HG03280 (cell line): ENCODE measurements around the gene BTBD2.

ENCODE experiments used
- ATAC-seq: cut with Tn5 transposase; IDR thresholded peaks from one replicate; pipeline ENCODE4 v1.9.1; 2021; ENCODE audit warnings: mild to moderate bottlenecking, moderate library complexity; ENCODE audit not compliant: unreplicated experiment

The BTBD2 gene

DNA sequence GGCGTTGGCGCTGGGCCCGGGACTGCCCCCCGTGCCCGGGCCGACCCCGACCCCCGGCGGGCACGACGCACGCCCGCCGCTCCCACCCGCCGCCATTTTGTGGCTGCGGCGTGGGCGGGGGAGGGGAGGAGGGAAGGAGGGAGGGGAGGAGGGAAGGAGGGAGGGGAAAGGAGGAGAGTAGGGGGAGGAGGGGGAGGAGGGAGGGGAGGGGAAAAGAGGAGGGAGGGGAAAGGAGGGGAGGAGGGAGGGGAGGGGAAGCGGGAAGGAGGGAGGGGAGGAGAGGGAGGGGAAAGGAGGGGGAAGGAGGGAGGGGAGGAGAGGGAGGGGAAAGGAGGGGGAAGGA, at the start of gene BTBD2:
TSS of gene BTBD2 (minus strand) at position 107 of the 343 bp plus-strand sequence. CDS start at position 96, 11 bp downstream.
- peak; percentile 39 for ATAC-seq

DNA sequence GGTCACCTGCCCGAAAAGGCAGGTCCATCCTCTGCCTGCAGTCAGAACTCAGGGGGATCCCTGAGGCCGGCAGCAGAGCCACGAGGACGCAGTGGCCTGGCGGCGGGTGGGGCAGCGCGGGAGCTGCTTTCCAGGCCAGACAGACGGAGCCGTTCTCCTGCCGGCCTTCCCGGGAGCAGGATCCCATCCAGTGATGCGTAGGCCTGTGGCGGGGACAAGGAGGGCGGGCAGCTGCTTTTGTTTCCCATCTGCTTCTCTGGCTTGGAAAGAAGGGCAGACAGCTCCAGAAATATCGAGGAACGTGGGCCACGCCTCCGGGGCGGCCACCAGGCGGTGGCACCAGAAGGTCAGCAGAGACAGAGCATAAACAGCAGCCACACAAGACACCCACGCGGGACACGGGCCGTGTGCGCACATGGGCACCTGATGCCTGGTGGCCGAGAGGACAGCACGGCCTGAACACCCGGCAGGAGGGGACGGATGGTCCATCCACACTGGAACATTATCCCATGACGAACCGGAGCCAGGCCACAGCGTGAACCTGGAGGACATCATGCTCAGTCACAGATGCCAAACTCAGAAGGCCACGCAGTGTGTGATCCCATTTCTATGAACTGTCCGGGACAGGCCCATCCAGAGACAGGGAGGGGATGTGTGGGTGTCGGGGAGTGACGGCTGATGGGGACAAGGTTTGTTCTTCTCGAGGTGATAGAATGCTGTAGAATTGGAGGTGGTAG, 49.4 kb upstream of the BTBD2 start:
- no peak for ATAC-seq

DNA sequence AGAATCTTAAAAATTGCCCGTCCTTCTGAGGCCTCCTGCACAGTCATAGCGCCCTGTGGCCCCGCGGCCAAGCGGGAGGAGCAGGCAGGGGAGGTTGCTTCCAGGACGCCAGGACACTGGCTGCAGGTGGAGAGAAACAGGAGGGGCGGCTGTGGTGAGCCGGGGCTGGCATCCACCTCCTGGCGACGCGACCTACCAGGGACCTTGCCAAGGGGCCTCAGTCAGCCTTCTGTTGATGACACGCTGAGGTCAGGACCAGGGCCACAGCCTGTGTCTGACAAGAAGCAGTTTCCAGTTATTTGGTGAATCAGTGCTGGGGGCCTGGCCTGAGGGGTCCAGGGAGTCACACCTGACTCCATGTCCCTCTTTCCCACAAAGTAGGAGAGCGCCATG, 48.9 kb upstream of the BTBD2 start:
- no peak for ATAC-seq

DNA sequence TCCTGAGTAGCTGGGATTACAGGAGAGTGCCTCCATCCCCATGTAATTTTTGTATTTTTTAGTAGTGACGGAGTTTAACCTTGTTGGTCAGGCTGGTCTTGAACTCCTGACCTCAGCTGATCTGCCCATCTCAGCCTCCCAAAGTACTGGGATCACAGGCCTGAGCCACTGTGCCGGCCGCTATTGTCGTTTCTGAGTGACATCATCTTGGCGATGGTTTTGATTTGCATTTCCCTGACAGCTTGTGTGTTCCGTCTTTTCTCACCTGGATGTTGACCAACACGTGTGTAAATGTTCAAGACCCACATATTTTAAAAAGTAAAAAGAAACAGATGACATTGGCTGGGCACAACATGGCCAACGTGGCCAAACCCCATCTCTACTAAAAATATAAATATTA, 48.3 kb upstream of the BTBD2 start:
- ATAC-seq, result no peak

DNA sequence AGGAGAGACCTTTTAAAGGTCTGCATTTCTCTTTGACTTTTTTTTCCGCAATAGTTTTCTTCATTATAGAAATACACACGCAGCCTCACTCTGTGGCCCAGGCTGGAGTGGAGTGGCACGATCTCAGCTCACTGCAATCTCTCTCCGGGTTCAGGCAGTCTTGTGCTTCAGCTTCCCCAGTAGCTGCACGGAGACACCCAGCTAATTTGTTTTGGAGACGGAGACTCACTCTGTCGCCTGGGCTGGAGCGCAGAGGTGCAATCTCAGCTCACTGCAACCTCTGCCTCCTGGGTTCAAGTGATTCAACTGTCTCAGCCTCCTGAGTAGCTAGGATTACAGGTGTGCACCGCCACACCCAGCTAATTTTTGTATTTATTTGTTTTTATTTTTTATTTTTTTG, 47.3 kb upstream of the BTBD2 start:
- no peak for ATAC-seq

DNA sequence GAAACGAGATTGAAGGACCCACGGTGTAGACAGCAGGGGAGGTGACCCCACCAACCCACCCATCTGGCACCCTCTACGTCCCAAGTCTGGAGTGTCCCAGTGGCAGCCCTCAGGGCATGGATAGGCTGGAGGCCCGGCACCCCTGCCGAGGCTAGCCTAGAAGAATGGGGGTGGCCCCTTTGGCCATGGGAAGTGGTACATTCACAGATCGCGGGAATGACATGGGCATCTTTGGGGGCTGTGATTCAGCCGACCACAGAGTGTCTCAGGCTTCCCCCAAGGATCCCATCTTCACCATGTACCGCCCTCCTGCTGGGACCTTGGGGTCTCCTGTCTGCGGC, 46.8 kb upstream of the BTBD2 start:
- no peak for ATAC-seq

DNA sequence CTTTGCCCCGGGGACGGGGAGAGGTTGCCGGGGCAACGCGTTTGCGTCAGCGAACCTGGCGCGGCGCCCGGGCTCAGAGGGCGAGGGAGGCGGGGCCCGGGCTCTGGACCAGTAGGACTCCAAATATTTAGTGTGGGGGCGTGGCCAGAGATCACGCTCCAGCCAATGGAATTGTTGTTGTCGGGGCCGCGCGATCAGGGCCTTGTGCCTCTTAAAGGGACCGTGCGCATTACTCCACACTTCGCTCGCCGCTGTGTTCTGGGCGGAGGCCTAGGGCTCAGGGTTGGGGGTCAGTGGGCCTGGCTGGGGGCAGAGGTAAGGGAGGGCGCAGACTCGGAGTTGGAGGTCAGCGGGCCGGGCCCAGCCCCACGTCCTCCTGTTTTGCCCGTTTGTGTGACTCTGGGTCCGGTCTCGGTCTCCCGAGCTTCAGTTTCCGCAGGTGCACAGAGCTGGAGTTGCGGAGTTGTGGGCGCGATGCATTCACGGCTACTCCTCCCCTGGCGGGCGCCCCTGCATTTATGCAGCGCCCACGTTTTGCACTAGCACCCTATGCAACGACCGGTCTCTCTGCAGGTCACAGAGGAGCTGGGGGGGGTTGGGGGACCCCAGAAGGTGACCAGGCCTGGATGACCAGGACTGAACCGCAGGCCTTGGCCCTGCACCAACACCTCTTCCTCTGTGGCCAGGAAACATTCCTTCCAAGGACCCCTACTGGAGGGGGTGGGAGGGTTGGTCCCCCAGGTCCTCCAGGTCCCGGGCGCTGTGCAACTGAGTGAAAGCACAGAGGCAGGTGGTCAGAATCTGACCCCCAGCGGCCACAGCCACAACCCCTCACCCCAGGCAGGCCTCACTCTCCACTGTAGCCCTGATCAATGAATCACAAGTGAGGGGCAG, 46.2 kb upstream of the BTBD2 start:
- ATAC-seq, result peak; percentile 82

DNA sequence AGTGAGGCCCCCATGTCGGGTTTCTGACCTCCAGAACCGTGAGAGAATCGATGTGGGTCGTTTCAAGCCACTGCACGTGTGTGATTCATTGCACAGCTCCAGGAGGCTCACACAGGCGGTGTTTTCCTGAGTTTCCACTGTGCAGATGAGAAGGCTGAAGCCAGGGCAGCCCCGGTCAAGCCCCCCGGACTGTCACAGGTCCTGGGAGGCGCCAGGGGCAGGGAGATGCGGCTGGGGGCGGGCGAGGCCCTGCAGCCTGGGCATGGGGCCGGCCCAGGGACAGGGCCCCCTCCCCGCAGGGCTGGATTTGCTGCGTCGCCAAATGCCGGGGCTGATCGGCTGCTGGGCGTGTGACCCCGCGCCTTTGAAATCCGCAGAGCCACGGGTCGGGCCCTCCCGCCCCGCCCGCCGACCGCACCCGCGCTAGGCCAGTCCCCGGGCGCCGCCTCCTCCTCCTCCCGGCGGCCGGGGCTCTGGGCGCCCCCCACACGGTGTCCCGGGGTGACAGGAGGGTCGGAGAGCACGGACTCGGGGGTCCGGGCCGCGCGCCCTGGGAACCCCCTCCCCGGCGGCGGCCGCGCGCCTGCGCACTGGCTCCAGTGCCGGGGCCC, 45.5 kb upstream of the BTBD2 start:
- ATAC-seq, result peak; percentile 28

DNA sequence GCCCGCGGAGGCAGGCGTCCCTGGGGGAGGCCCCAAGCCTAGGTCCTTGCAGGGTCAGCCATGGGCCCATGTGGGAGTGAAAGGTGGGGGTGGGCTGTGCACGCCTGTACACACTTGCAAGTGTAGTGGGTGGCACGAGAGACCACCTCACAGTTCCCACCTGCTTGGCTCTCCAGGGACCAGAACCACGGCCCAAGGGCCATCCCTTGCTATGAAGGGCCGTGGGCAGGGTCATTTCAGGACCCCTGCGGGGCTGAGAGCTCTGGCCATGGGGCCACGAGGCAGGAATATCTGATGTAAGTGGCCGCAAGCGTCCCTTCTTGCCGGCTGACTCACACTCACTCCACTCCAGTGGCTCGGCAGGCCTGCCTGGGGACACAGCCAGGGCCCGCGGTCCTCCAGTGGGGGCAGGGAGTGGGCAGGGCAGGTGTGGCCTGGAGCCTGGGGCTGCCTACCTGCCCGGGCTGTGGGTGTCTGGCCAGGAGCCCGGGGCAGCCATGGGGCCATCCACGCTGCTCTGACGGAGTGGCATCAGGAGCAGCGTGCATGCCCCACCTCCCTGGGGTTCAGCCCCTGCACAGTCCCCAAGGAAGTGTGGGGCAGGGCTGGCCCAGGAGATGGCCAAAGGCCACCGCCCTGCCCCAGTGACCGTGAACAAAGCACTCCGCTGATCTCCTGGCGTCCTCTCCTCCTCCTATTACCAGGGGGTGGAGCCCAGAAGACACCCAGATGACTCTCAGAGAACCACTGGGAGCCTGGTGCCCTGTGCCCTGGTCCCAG, 44.1 kb upstream of the BTBD2 start:
- no peak for ATAC-seq

DNA sequence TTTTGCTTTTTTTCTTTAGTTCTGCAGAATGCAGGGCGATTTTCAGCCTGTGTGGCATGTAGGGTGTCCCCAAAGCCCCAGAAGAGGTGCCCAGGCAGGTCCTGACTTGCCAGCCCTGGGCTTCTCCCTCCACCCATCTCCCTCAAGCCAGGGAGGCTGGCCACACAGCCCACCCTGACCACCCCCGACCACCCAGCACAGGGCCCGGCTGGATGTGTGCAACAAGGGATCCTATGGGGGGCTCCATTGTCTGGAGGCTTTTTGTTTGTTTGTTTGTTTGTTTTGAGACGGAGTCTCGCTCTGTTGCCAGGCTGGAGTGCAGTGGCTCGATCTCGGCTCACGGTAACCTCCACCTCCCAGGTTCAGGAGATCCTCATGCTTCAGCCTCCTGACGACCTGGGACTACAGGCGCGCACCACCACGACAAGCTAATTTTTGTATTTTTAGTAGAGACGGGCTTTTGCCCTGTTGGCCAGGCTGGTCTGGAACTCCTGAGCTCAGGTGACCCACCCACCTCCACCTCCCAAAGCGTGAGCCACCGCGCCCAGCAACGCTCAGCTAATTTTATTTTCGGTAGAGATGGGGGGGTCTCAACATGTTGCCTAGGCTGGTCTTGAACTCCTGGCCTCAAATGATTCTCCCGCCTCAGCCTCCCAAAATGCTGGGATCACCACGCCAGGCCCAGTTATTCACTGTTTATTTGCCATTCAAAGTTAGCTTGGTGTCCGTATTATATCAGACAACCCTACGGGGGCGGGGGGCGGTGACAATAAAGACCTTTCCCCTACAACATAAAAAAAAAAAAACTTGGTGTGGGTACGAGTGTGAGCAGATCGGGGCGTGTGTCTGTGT, 43.3 kb upstream of the BTBD2 start:
- no peak for ATAC-seq

DNA sequence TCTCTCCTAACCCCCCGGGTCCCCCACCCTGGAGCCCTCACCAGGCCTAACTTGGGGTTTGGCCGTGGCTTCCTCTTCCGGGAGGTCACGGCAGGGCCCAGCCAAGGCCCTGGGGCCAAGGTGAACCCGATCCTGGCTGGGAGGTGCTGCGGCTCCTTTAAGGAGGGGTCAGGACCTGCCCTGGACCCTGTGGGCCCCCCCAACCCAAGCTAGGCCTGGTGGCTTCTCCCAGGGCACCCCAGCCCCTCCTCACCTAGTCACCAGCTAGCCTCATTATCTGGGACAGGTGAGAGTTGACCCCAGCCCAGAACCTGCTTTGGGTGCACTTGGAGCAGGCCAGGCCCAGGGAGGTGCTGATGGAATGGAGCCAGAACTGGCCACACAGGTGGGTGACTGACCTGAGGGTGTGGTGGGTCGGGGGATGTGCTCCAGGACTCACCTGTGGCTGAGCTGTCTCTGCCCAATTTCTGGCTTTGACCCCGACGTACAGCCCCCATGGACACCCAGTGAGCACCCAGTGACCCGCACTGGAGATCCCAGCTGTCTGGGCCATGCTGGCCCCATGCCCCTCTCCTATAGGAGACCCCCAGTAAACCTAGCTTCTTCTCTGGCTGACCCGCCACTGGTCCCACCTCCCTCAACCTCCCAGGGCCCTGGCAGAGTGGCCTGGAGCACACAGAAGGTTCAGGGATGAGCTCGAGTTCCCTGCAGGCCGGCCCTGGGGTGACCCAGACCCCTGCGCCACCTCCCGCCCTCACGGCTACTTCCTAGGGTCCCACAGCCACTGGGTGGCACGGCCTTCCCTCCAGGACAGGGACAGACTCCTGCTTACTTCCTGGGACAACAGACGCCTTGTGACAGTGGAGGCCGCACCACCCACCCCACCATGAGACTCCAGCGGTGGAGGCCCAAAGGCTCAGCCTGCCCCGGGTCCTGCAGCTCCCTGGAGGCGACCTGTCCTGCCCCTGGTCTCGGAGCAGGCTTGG, 42.3 kb upstream of the BTBD2 start:
- ATAC-seq, result no peak

DNA sequence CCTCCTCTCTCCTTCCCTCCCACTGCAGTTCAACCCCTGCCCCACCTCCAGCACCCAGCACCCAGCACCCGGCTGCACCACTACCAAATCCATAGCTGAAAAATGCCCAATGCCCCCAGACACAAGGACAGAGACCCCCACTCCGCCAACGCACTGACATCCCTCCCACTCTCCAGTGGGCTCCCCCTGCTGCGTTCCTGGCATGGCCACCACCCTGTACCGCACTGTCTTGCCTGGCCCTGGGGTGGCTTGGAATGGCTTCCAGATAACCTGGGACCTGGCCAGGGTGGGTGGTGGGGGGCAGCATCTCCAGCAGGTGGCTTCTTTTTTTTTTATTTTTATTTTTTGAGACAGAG, 41.3 kb upstream of the BTBD2 start:
- ATAC-seq, result no peak

DNA sequence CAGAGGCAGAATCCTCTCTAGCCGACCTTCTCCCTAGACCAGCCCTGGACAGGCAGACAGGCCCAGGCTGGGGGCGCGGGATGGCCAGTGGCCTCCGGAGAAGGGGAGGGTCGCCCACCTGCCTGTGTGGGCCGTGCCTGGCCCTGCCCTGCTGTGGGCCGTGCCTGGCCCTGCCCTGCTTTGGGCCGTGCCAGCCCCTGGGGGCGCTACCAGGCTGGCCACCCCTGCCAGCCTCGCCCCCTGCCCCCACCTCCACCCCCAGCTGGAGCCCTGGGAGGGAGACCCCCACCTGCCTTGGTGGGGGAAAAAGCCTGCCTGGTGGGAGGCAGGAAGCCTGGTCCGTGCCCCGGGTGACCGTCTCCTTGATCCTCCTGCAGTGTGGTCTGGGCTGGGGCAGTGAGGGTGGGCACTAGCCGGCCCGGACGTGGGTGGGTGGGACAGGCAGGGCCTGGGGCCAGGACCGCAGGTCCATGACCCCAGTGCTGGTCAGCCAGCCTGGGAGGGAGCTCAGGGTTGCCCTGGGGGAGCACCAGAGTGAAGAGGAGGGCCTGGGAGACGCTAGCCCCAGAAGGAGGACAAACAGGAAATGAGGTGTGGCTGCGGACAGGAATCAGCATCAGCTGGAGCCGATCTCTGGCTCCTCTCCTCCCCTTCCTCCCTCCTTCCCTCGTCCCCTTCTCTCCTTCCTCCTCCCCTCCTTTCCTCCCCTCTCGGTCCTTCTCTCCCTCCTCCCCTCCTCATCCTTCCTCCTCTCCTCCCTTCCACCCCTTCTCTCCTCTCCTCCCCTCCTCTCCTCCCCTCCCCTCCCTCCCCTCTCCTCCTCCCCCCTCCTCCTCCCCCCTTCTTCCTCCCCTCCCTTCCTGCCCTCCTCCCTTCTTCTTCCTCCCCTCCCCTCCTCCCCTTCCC, 40.7 kb upstream of the BTBD2 start:
- ATAC-seq, result no peak

DNA sequence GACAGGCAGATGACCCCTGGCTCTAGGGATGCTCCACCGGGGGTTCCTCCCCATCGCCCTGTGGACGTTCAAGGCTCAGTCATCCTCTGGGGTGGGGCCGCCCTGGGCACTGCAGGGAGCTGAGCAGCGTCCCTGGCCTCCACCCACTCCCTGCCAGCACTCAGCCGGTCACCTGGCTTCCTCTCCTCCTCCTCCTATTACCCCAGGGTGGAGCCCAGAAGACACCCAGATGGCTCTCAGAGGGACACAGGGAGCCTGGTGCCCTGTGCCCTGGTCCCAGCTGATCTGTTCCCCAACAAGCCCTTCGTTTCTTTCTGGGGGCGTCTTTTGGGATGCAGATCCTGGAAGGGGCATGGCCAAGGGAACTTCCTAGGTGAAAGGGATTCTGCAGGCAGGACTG, 39.2 kb upstream of the BTBD2 start:
- no peak for ATAC-seq

DNA sequence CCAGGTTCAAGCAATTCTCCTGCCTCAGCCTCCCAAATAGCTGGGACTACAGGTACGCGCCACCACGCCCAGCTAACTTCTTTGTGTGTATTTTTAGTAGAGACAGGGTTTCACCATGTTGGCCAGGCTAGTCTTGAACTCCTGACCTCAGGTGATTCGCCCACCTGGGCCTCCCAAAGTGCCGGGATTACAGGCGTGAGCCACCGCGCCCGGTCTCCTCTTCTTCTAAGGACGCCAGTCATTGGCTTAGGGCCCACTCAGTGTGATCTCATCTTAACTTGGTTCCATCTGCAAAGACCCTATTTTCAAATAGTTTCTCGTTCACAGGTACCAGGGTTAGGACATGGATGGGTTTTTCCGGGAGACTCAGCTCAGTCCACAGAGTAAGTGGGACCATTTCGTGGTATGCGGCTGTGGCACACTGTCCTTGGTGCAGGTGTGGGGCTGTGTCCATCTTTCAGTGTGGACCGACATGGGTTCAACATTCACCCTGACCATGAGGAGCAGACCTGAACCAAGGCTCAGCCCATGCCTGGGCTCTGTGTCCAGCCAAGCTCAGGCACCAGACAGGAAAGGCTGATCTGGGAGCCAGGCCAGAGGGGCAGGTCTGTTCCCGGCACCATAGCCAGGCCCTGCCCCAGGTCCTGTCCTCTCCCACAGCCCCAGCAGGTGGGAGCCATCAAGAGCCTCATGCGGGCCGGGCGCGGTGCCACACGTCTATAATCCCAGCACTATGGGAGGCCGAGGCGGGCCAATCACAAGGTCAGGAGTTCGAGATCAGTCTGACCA, 38.3 kb upstream of the BTBD2 start:
- ATAC-seq, result no peak

DNA sequence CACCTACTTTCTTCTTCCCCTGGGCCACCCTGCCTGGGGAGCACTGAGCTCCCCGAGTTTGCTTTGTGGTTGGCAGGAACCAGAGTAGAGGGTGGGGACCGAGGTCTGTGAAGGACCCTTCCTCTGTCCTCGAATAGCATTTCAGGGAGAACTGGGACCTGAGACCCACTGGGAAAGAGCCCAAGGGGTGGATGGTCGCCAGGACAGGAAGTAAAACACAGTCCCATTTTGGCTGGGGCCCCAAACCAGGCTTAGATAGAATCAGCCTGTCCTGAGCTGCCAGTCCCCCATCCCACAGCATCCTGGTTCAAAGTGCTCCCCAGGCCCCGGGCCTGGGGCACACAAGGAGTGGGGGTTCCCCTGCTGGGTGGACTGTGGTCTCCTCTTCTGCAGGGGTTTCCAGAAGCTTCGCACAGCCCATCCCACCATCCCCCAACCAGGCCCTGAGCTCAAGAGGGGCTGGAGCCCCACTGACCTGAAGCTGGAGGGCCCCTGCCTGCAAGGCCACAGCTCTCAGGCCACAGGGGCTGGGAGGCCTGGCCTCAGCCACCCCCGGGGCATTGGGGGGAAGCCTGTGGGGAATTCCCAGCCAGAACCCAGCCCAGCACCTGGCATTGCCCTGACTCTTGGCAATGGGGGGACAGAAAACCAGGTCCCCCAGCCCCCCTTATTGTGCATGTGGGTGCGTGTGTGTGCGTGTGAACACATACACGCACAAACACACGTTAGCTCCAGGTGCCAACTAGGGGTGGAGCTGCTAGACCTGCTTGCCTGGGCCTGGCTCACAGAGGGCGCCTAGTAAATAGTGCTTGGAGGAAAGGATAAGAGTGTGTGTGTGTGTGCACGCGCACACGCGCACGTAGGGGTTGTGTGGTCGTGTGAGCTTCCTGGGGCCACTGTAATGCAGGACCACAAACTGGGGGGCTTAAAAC, 36.5 kb upstream of the BTBD2 start:
- ATAC-seq, result no peak
